ENCODE results near the gene SLC43A2. TPM values are rescaled to one million over a fixed set of nuclear protein-coding genes. Genes with fewer than 3 reads are reported as not detected.

SLC43A2 gene
- total and polyA plus RNA-seq, 4 donors: 0.63 to 7.9 (median 4.7) TPM

GRCh38 chr17:1555651-1556471 is 72.8 kb downstream of the SLC43A2 start:
- H3K4me1 ChIP-seq (ENCODE audit: control insufficient read depth in 4 of 4, insufficient read depth in 4 of 4, low read length in 3 of 4): peaks cover 9 to 39% (median 30%) of the 10 kb centered on the region in 4 donors
- no peak for DNase-seq (ENCODE audit: low spot score)
- no peak overlapping the region for H3K4me3 ChIP-seq (ENCODE audit: low read depth in 1 of 3, low read length in 3 of 3)
- no peak overlapping the region for H3K27ac ChIP-seq (ENCODE audit: low read depth in 1 of 2, low read length in 2 of 2)
- H3K9me3 ChIP-seq (ENCODE audit: control insufficient read depth in 4 of 4, low read length in 3 of 4): no peaks in the 10 kb centered on the region
- 74% methylated on average over 15 of the region's 15 CpGs for WGBS
- H3K27me3 ChIP-seq (ENCODE audit: control insufficient read depth in 4 of 4, insufficient read depth in 4 of 4, low read length in 3 of 4): no peaks in the 10 kb centered on the region
- peaks cover 2 to 14% (median 6%) of the 10 kb centered on the region in 4 donors for H3K36me3 ChIP-seq (ENCODE audit: control insufficient read depth in 4 of 4, insufficient read depth in 3 of 4, low read depth in 1 of 4, low read length in 3 of 4)
- no peak overlapping the region for H3K9ac ChIP-seq (ENCODE audit: low read depth in 1 of 2, low read length in 2 of 2)
- TF ChIP-seq RXRA (IDR thresholded peaks at IDR 0.05): no peak
- no peak for TF ChIP-seq JUND (IDR thresholded peaks at IDR 0.05)
- TF ChIP-seq GABPA (IDR thresholded peaks at IDR 0.05 in 1 of 2, conservative IDR thresholded peaks at IDR 0.05 in 1 of 2): no peak
- no peak for TF ChIP-seq HNF4G (IDR thresholded peaks at IDR 0.05)

GRCh38 chr17:1554751-1555540 is 73.7 kb downstream of the SLC43A2 start:
- Histone ChIP-seq H3K9ac (ENCODE audit: low read depth in 1 of 2, low read length in 2 of 2) (no peak overlapping the region), H3K4me3 (ENCODE audit: low read depth in 1 of 3, low read length in 3 of 3) (no peak overlapping the region), H3K4me1 (ENCODE audit: control insufficient read depth in 4 of 4, insufficient read depth in 4 of 4, low read length in 3 of 4) (peaks cover 7 to 31% (median 24%) of the 10 kb centered on the region in 4 donors), H3K27me3 (ENCODE audit: control insufficient read depth in 4 of 4, insufficient read depth in 4 of 4, low read length in 3 of 4) (no peaks in the 10 kb centered on the region), H3K27ac (ENCODE audit: low read depth in 1 of 2, low read length in 2 of 2) (no peak overlapping the region), H3K36me3 (ENCODE audit: control insufficient read depth in 4 of 4, insufficient read depth in 3 of 4, low read depth in 1 of 4, low read length in 3 of 4) (peaks cover 2 to 20% (median 12%) of the 10 kb centered on the region in 4 donors), H3K9me3 (ENCODE audit: control insufficient read depth in 4 of 4, low read length in 3 of 4) (no peaks in the 10 kb centered on the region)
- no peak for DNase-seq (ENCODE audit: low spot score)
- TF ChIP-seq REST (IDR thresholded peaks at IDR 0.05) (no peak), FOXA1 (IDR thresholded peaks at IDR 0.05) (no peak), ZBTB33 (IDR thresholded peaks at IDR 0.05) (no peak), GABPA (IDR thresholded peaks at IDR 0.05 in 1 of 2, conservative IDR thresholded peaks at IDR 0.05 in 1 of 2) (no peak), SP1 (IDR thresholded peaks at IDR 0.05) (no peak), ATF3 (IDR thresholded peaks at IDR 0.05) (no peak), FOXA2 (IDR thresholded peaks at IDR 0.05) (no peak), JUND (IDR thresholded peaks at IDR 0.05) (no peak), HNF4A (conservative IDR thresholded peaks at IDR 0.05) (no peak), TAF1 (conservative IDR thresholded peaks at IDR 0.05) (no peak), MAX (IDR thresholded peaks at IDR 0.05) (no peak), RAD21 (IDR thresholded peaks at IDR 0.05) (no peak)
- WGBS: 65% methylated on average over 9 of the region's 9 CpGs

All from liver (tissue), 9 donors.